GM21447 (cell line): ENCODE measurements around the gene SLC10A3.

Experiments used
- ATAC-seq: cut with Tn5 transposase; IDR thresholded peaks from one replicate; pipeline ENCODE4 v1.9.1; 2021; ENCODE audit not compliant: unreplicated experiment

SLC10A3 gene

GRCh38 chrX:154484255-154485149 is 5.9 kb downstream of the SLC10A3 start:
- no peak for ATAC-seq

- ATAC-seq: no peak
Measured at GRCh38 chrX:154483325-154483724, 7.1 kb downstream of the SLC10A3 start.

GRCh38 chrX:154482786-154483185 is 7.6 kb downstream of the SLC10A3 start:
- ATAC-seq: no peak

- no peak for ATAC-seq
Measured at GRCh38 chrX:154481911-154482601, 8.4 kb downstream of the SLC10A3 start.

GRCh38 chrX:154481195-154481594 is 9.2 kb downstream of the SLC10A3 start:
- ATAC-seq: no peak

GRCh38 chrX:154478728-154479622 is 11.5 kb downstream of the SLC10A3 start, which contains the start of gene LAGE3:
Gene LAGE3 (minus strand): TSS chrX:154479281. CDS start chrX:154478915, 366 bp downstream.
- ATAC-seq: peak; percentile 75

- ATAC-seq: no peak
Measured at GRCh38 chrX:154477891-154478477, 12.4 kb downstream of the SLC10A3 start.

- no peak for ATAC-seq
Measured at GRCh38 chrX:154476821-154477220, 13.6 kb downstream of the SLC10A3 start.

GRCh38 chrX:154473683-154474082 is 16.7 kb downstream of the SLC10A3 start:
- ATAC-seq: no peak

- ATAC-seq: no peak
Measured at GRCh38 chrX:154472685-154473632, 17.5 kb downstream of the SLC10A3 start.

- no peak for ATAC-seq
Measured at GRCh38 chrX:154471839-154472684, 18.4 kb downstream of the SLC10A3 start.

GRCh38 chrX:154470914-154471568 is 19.4 kb downstream of the SLC10A3 start:
- no peak for ATAC-seq

GRCh38 chrX:154470434-154470833 is 20.0 kb downstream of the SLC10A3 start:
- ATAC-seq: no peak

- ATAC-seq: no peak
Measured at GRCh38 chrX:154469880-154470279, 20.5 kb downstream of the SLC10A3 start.

GRCh38 chrX:154469114-154469513 is 21.3 kb downstream of the SLC10A3 start:
- no peak for ATAC-seq

- no peak for ATAC-seq
Measured at GRCh38 chrX:154468217-154468616, 22.2 kb downstream of the SLC10A3 start.

GRCh38 chrX:154467556-154467955 is 22.9 kb downstream of the SLC10A3 start:
- no peak for ATAC-seq

- ATAC-seq: no peak
Measured at GRCh38 chrX:154466907-154467306, 23.5 kb downstream of the SLC10A3 start.
